Stimulated activated naive CD4-positive, alpha-beta T cell (primary cell): Measurements from ENCODE around the gene CBX1.
A peak's percentile ranks its signal among the peaks of the same experiment; 100 is the strongest.
"Not testable (repeated sequence)": the region's sequence is repeated elsewhere in the genome, so short reads cannot be mapped to it uniquely, and the experiment has no call there.

Experiments
- DNase-seq, 6 experiments: peaks; one replicate each; lab custom pipeline; 2025; lab: John Stamatoyannopoulos, UW

CBX1 gene

GRCh38 chr17:48123111-48123510 is 21.8 kb upstream of the CBX1 start:
- DNase-seq: no peak

DNA sequence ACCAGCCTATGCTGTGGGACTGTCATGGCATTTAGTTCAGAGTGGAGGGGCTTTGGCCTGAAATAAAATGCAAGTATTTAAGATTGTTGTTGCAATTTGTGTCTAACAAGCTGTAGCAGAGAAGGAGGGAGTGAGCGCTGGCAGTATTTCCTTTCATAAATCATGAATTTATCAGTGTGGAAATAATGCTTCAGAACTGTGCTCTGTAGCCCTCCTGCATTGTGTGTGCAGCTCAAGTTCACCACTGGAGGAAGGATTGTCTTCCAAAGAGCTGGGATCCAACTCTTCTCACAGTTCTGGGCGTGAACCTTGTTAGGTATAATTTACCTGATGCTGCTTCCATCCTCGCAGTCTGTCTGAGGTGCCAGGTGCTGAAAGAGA is 21.4 kb upstream of the CBX1 start:
- no peak for DNase-seq

GRCh38 chr17:48121923-48122664 is 20.8 kb upstream of the CBX1 start:
- DNase-seq: no peak

DNA sequence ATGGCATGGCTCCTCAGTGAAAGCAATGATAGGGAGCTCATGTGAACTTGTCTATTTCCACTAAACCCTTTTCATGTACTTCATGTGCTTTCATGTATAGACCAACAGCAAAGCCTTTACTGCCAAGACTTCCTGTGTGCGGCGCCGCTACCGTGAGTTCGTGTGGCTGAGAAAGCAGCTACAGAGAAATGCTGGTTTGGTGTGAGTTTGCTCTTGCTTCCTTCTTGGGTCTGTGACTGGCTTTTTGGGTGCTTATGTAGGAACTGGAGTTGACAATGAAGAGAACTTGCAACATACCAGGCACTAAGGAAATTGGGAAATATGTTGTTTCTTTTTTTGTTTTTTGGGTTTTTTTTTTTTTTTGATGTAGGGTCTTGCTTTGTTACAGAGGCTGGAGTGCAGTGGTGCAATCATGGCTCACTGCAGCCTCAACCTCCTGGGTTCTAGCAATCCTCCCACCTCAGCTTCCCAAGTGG is 12.0 kb upstream of the CBX1 start:
- peak; percentile 17 to 78 (median 53) for DNase-seq

GRCh38 chr17:48111937-48112241 is 10.6 kb upstream of the CBX1 start:
- no peak for DNase-seq

DNA sequence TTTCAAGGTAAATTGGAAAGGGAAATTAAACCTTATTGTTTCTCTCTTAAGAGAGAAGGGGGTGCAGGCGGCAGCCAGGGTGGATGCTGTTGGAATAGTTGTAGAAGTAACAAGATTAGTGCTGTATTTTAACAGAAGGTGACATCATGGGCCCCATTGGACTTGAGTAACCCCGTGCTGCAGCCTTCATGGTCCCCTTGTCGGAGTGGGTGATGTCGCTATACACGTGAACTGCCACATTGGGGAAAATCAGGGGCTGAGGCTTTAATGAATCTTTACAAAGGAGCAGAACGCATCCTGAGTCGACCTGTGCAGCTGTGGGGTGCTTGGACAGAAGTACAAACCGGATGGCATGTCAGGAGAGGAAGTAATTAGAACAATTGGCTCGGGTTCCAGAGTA is 9.5 kb upstream of the CBX1 start:
- no peak for DNase-seq

DNA sequence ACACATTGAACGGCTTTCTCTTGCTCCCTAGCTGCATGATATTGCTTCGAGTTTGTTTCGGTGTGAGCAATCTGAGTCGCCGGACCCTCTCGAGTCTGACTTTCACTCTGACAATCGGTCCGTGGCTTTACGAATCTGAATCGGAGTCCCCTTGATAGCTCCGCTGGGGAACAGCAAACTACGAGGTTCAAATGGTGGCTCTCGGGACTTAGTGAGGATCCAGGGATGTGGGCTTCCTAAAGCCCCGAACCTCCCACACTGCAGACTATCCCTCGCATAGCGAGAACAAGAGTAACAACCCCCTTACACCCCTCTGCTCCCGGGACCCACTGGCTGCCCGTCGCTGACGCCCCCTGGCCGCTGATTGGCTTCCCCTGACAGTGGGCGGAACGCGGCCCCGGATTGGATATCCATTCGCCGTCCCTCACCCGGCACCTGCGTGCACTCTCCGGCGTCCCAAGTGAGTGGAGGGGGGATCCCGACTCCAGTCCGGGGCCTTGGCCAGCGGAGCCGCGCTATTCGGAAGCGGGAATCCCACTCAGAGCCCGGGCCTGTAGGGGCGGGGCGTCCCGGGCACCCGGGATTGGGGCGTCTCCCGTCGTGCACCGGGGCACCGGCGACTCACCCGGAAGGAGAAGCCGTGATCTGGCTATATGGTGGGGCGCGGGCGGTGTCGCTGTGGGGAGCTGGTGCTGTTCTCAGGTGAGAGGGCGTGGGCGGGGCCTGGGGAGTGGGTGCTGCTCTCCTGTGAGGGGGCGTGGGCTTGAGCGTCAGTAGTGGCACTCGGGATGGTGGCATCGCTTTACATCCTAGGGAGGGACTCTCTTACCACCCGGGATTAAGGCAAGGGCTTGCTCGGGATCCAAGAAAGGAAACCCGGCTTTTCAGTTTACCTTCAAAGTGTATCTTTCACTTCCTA is 6.1 kb upstream of the CBX1 start, which contains the start of gene SNX11:
SNX11 (plus strand) TSS at position 630 of the 919 bp plus-strand sequence. CDS start 4,278 bp downstream, outside the sequence.
- DNase-seq: peak; percentile 92 to 99 (median 95)

DNA sequence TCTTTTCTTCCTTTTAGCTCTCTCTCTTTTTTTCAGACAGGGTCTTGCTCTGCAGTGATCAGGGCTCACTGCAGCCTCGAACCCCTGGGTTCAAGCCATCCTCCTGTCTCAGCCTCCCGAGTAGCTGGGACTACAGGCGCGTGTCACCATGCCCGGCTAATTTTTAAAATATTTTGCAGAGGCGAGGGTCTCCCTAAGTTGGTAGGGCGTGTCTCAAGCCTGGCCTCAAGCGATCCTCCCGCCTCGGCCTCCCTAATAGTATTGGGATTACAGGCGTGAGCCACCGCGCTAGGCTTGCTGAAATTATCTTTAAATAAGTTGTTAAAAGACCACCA is 5.5 kb upstream of the CBX1 start:
- DNase-seq: no peak

DNA sequence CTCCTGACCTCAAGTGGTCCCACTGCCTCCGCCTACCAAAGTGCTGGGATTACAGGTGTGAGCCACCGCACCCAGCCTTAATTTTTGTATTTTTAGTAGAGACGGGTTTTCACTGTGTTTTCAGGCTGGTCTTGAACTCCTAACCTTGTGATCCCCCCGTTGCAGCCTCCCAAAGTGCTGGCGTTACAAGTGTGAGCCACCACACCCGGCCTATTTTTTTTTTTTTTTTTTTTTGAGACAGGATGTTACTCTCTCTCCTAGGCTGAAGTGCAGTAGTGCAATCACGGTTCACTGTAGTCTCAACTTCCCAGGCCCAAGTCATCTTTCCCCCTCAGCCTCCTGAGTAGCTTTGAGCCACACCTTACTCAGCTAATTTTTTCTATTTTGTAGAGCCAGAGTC is 3.2 kb upstream of the CBX1 start:
- no peak for DNase-seq

DNA sequence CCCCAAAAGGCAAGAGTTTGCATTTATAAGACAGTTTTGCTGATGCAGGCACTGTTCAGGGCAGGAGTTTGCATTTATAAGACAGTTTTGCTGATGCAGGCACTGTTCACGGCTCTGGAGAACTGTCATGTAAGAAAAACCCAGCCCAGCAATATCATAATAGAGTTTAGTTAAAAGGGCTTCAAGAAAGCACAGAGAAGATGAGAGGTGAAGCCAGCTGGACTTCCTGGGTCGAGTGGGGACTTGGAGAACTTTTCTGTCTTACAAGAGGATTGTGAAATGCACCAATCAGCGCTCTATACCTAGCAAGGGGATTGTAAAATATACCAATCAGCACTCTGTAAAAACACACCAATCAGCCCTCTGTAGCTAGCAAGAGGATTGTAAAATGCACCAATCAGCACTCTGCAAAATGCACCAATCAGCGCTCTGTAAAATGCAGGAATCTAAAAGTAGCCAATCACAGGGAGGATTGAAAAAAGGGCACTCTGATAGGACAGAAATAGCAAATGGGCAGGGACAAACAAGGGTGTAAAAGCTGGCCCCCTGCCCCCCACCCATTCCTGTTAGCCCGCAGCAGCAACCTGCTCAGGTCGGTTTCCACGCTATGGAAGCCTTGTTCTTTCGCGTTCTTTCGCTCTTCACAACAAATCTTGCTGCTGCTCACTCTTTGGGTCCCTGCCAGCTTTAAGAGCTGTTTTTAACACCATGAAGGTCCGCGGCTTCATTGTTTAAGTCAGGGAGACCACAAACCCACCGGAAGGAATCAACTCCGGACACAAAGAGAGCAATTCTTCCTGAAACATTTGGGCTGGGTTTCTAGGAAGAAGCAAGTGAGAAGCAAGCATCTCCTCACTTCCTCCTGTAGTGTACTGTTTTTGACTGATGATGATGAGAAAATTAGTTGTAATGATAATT is 1.8 kb upstream of the CBX1 start:
- peak in 5 of 6 experiments; percentile 10 to 50 (median 38) for DNase-seq

GRCh38 chr17:48102043-48102750 is 919 bp upstream of the CBX1 start:
- no peak for DNase-seq

DNA sequence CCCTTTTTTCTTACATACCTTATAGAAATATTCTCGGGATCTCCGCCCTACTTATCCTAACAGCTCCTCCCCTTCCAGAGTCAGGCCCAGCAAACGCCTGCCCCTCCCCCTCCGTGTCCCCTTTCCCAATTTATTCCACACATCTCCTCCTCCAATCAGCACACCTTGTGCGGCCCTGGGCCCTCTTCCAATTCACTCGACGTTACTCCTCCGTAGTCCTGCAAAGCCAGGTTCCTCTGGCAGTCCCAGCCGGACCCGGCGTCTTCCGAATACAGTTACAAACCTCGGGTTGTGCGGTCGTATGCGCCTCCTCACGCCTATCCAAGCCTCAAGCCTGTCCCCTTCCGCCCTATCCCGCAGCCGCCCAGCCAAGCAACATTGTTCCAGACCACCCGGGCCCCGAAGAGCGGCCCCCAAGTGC is 677 bp downstream of the CBX1 start:
- DNase-seq: no peak

DNA sequence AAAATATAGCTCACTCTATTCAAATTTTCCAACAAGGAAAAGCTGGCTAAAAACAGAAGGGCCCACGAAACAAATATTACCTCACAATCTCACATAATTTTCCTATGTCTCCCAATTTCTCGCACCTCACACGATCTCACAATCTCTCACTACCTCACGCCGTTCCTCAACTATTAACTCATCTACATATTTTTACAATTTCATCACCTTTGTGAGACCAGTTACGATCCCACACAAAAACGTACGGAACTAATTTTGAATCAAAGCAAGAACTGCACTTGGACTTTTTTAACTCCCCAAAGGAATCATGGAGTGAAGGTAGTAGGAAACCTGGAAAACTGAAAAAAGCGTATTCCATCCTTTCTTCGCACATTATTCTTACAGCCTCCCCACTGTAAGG is 1.1 kb downstream of the CBX1 start:
- no peak for DNase-seq

DNA sequence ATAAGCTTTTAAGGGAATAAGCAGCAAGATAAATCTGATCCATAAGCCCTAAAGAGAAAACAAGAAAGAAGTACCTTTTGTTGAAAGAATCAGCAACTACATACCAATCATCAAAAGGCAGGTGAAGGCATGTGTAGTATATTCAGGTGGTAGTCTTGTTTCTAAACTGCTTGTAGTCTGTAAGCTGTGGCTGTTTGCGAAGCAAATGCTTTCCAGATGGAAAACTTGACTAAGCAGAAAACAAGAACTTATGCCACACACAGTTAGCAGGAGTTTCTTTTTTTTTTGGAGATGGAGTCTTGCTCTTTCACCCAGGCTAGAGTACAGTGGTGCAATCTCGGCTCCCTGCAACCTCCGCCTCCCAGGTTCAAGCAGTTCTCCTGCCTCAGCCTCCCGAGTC is 5.7 kb downstream of the CBX1 start:
- no peak for DNase-seq

DNA sequence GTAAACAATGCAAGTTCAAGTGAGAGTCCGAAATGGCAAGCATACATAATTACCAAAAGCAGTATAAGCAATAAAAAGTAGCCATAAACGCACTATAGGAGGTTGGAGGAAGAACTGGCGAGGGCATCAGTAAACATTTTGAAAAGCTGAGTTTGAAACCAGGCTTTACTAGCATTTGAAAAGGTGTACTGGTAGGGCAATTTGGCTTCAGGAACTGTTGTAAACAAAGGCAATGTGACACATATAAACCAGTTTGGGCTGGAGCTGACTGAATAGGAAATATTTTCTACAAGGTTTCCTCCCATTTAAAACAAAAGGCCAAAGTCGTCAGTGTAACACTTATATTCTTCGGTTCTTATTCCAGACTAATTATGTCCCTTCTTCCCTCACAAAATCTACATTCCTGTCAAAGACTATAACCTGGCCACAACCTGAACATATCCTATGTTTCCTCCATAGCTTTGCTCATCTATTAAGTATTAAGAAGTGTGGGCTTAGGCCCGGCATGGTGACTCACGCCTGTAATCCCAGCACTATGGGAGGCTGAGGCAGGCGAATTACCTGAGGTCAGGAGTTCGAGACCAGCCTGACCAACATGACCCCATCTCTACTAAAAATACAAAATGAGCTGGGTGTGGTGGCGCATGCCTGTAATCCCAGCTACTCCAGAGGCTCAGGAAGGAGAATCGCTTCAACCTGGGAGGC is 7.8 kb downstream of the CBX1 start:
- no peak for DNase-seq

- DNase-seq: no peak
Observed at GRCh38 chr17:48084932-48085331, 16.3 kb downstream of the CBX1 start.

- no peak for DNase-seq
Observed at GRCh38 chr17:48081858-48082257, 19.4 kb downstream of the CBX1 start.

GRCh38 chr17:48077152-48077551 is 24.1 kb downstream of the CBX1 start:
- DNase-seq: not testable (repeated sequence)

GRCh38 chr17:48074322-48075081 is 26.8 kb downstream of the CBX1 start:
- peak; percentile 34 to 77 (median 66) for DNase-seq

DNA sequence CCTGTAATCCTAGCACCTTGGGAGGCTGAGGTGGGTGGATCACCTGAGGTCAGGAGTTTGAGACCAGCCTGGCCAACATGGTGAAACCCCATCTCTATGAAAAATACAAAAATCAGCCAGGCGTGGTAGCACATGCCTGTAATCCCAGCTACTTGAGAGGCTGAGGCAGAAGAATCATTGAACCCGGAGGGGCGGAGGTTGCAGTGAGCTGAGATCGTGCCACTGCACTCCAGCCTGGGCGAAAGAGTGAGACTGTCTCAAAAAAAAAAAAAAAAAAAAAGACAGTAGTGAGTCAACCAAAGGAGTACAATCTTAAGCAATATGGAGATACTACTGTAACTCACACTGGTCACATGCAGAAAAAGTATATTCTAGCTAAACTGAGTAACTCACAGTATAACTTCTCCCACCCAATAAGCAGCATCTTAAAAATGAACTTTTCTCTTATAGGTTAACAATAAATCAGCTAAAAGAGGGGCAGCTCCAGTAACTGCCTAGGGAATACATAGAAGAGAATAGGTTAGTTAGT is 27.6 kb downstream of the CBX1 start:
- not testable (repeated sequence) for DNase-seq
